Tibial nerve (tissue), 4 donors: Measurements from ENCODE around the gene BMP2K.

Experiments
- CTCF ChIP-seq, 5 experiments: fragments of 200-600 bp in 3 of 5; fragments of 450-650 bp in 2 of 5; sonication (generic) in 3 of 5; IDR thresholded peaks; one replicate each; pipeline ENCODE4 v1.5.1; 2016 to 2019; ENCODE audit warnings: antibody characterized with exemption in 5 of 5, mild to moderate bottlenecking in 3 of 5, moderate library complexity in 2 of 5
- EP300 ChIP-seq, 2 donors: sonication (generic); formaldehyde crosslinking; IDR thresholded peaks; one replicate each; pipeline ENCODE4 v1.6.1; 2017; ENCODE audit warnings: antibody characterized with exemption in 2 of 2, mild to moderate bottlenecking in 1 of 2

DNA sequence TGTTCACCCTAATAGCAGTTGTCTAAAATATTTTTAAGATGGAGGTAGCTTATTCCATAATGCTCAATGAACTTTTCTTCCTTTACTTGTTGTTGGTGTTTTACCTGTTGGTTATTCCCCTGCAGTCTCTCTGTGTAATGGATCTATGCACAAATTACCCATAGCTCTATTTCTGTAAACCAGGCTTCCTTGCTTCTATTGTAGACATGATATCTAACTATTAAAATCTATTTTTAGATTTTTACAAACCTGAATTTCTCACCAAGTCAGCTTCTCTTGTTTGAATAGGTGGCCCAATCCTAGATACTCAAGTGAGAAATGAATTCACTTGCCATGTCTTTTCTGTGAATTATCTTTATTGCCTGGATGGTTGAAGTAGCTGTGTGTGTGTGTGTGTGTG, 24.8 kb downstream of the BMP2K start:
- no peak for TF ChIP-seq CTCF (IDR thresholded peaks at IDR 0.05)
- TF ChIP-seq EP300 (IDR thresholded peaks at IDR 0.05) = no peak
